Measurements from ENCODE around the gene TUBGCP6.
"Not testable (repeated sequence)": the region's sequence is repeated elsewhere in the genome, so short reads cannot be mapped to it uniquely, and the experiment has no call there.

TUBGCP6 gene

GRCh38 chr22:50282361-50283155 lies 37.7 kb upstream of the TUBGCP6 start:
- no peak overlapping the region for H3K4me3 ChIP-seq (ENCODE audit: low read length)

GRCh38 chr22:50281957-50282356 lies 37.1 kb upstream of the TUBGCP6 start:
- no peak for TF ChIP-seq ZNF274 (IDR thresholded peaks at IDR 0.05; ENCODE audit: low read depth, low read length)
- no peak overlapping the region for H3K4me3 ChIP-seq (ENCODE audit: low read length)

More at GRCh38 chr22:50282361-50283155, 37.7 kb upstream of the TUBGCP6 start:
- no peak for TF ChIP-seq ZNF274 (IDR thresholded peaks at IDR 0.05; ENCODE audit: low read depth, low read length)

GRCh38 chr22:50281384-50281760 lies 36.5 kb upstream of the TUBGCP6 start:
- TF ChIP-seq ZNF274 (IDR thresholded peaks at IDR 0.05; ENCODE audit: low read depth, low read length) = no peak

GRCh38 chr22:50280708-50281383 lies 36.0 kb upstream of the TUBGCP6 start:
- no peak overlapping the region for H3K4me3 ChIP-seq (ENCODE audit: low read length)
- TF ChIP-seq ZNF274 (IDR thresholded peaks at IDR 0.05; ENCODE audit: low read depth, low read length) = no peak

More at GRCh38 chr22:50281384-50281760, 36.5 kb upstream of the TUBGCP6 start:
- H3K4me3 ChIP-seq (ENCODE audit: low read length) = no peak overlapping the region

GRCh38 chr22:50280022-50280707 lies 35.3 kb upstream of the TUBGCP6 start:
- no peak for TF ChIP-seq ZNF274 (IDR thresholded peaks at IDR 0.05; ENCODE audit: low read depth, low read length)
- no peak overlapping the region for H3K4me3 ChIP-seq (ENCODE audit: low read length)

- no peak for TF ChIP-seq ZNF274 (IDR thresholded peaks at IDR 0.05; ENCODE audit: low read depth, low read length)
- no peak overlapping the region for H3K4me3 ChIP-seq (ENCODE audit: low read length)
Observed at GRCh38 chr22:50278956-50279619, 34.3 kb upstream of the TUBGCP6 start.

- no peak overlapping the region for H3K4me3 ChIP-seq (ENCODE audit: low read length)
- no peak for TF ChIP-seq ZNF274 (IDR thresholded peaks at IDR 0.05; ENCODE audit: low read depth, low read length)
Observed at GRCh38 chr22:50278461-50278860, 33.6 kb upstream of the TUBGCP6 start.

GRCh38 chr22:50277761-50278160 lies 32.9 kb upstream of the TUBGCP6 start:
- no peak overlapping the region for H3K4me3 ChIP-seq (ENCODE audit: low read length)
- TF ChIP-seq ZNF274 (IDR thresholded peaks at IDR 0.05; ENCODE audit: low read depth, low read length) = no peak

GRCh38 chr22:50276143-50276542 lies 31.3 kb upstream of the TUBGCP6 start:
- TF ChIP-seq ZNF274 (IDR thresholded peaks at IDR 0.05; ENCODE audit: low read depth, low read length) = no peak
- no peak overlapping the region for H3K4me3 ChIP-seq (ENCODE audit: low read length)

- TF ChIP-seq ZNF274 (IDR thresholded peaks at IDR 0.05; ENCODE audit: low read depth, low read length) = no peak
- H3K4me3 ChIP-seq (ENCODE audit: low read length) = no peak overlapping the region
Observed at GRCh38 chr22:50275181-50276055, 30.6 kb upstream of the TUBGCP6 start.

GRCh38 chr22:50274771-50275170 lies 29.9 kb upstream of the TUBGCP6 start:
- no peak for TF ChIP-seq ZNF274 (IDR thresholded peaks at IDR 0.05; ENCODE audit: low read depth, low read length)
- no peak overlapping the region for H3K4me3 ChIP-seq (ENCODE audit: low read length)

- no peak overlapping the region for H3K4me3 ChIP-seq (ENCODE audit: low read length)
- TF ChIP-seq ZNF274 (IDR thresholded peaks at IDR 0.05; ENCODE audit: low read depth, low read length) = no peak
Observed at GRCh38 chr22:50274311-50274710, 29.5 kb upstream of the TUBGCP6 start.

- not testable (repeated sequence) for H3K4me3 ChIP-seq (ENCODE audit: low read length)
Observed at GRCh38 chr22:50273781-50274180, 29.0 kb upstream of the TUBGCP6 start.

GRCh38 chr22:50273352-50273751 lies 28.5 kb upstream of the TUBGCP6 start:
- H3K4me3 ChIP-seq (ENCODE audit: low read length) = not testable (repeated sequence)

Data from GM08714 (cell line).